ENCODE measurements around the gene GRIA2.

GRIA2 gene

DNA sequence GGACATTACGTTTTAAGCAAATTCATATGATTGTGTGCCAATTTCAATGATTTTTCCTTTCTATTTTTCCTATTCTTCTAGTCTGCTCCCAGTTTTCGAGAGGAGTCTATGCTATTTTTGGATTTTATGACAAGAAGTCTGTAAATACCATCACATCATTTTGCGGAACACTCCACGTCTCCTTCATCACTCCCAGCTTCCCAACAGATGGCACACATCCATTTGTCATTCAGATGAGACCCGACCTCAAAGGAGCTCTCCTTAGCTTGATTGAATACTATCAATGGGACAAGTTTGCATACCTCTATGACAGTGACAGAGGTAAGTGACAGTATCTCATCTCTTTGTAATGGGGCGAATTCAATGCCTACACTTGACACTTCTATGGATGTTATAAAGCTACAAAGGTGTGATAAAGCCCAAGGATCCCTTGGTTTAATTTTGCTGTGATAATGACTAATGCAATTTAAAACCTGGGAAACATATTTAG, 83.0 kb downstream of the GRIA2 start:
- H3K4me1 ChIP-seq (ENCODE audit: control insufficient read depth, low read depth, low read length), result no peaks in the 10 kb centered on the region
- no peak overlapping the region for H3K4me3 ChIP-seq (ENCODE audit: low read length)
- H3K9ac ChIP-seq (ENCODE audit: low read length), result no peak overlapping the region
- H3K36me3 ChIP-seq (ENCODE audit: control insufficient read depth, low read depth, low read length), result no peaks in the 10 kb centered on the region
- H3K9me3 ChIP-seq (ENCODE audit: control insufficient read depth, low read depth, low read length), result no peaks in the 10 kb centered on the region
- H3K27me3 ChIP-seq (ENCODE audit: control insufficient read depth, insufficient read depth, low read length), result no peaks in the 10 kb centered on the region
- no peak overlapping the region for H3K27ac ChIP-seq (ENCODE audit: low read length)

DNA sequence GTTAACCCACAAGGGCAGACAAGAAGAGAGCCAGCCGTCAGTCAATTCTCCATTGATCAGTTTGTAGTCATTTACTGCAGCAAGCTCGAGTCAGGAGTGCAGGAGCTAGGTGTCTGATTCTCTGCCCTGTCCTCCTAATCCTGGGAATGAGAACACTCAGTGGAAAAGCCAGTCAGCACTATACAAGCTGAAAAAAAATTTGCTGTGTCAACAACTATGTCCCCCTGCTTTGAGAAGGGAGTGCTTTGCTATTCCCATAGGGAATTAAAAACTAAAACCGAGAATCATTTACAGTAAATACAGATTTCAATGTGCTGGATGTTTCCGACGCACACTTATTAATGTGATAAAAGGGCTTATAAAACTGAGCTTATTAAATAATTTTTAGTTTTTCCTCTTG, 84.2 kb downstream of the GRIA2 start:
- Histone ChIP-seq H3K4me3 (ENCODE audit: low read length) (no peak overlapping the region), H3K36me3 (ENCODE audit: control insufficient read depth, low read depth, low read length) (no peaks in the 10 kb centered on the region), H3K27me3 (ENCODE audit: control insufficient read depth, insufficient read depth, low read length) (no peaks in the 10 kb centered on the region), H3K9me3 (ENCODE audit: control insufficient read depth, low read depth, low read length) (no peaks in the 10 kb centered on the region), H3K9ac (ENCODE audit: low read length) (no peak overlapping the region), H3K4me1 (ENCODE audit: control insufficient read depth, low read depth, low read length) (no peaks in the 10 kb centered on the region), H3K27ac (ENCODE audit: low read length) (no peak overlapping the region)

DNA sequence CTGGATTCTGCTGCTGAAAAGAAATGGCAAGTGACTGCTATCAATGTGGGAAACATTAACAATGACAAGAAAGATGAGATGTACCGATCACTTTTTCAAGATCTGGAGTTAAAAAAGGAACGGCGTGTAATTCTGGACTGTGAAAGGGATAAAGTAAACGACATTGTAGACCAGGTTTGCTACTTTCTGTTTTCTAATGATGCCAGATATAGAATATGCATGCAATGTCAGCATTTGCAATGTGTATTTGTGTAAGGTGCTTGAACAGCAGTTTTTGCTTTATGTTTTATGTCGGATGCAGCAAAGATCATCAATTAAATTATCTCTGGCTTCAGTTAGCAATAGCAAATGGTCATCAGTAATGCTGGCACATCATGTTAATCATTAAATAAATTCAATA, 92.2 kb downstream of the GRIA2 start:
- Histone ChIP-seq H3K9ac (ENCODE audit: low read length) (no peak overlapping the region), H3K27ac (ENCODE audit: low read length) (no peak overlapping the region), H3K36me3 (ENCODE audit: control insufficient read depth, low read depth, low read length) (no peaks in the 10 kb centered on the region), H3K4me3 (ENCODE audit: low read length) (no peak overlapping the region), H3K4me1 (ENCODE audit: control insufficient read depth, low read depth, low read length) (no peaks in the 10 kb centered on the region), H3K9me3 (ENCODE audit: control insufficient read depth, low read depth, low read length) (no peaks in the 10 kb centered on the region), H3K27me3 (ENCODE audit: control insufficient read depth, insufficient read depth, low read length) (no peaks in the 10 kb centered on the region)

- H3K9me3 ChIP-seq (ENCODE audit: control insufficient read depth, low read depth, low read length), result no peaks in the 10 kb centered on the region
- H3K27me3 ChIP-seq (ENCODE audit: control insufficient read depth, insufficient read depth, low read length), result no peaks in the 10 kb centered on the region
- H3K27ac ChIP-seq (ENCODE audit: low read length), result no peak overlapping the region
- H3K4me1 ChIP-seq (ENCODE audit: control insufficient read depth, low read depth, low read length), result no peaks in the 10 kb centered on the region
- no peak overlapping the region for H3K9ac ChIP-seq (ENCODE audit: low read length)
- no peaks in the 10 kb centered on the region for H3K36me3 ChIP-seq (ENCODE audit: control insufficient read depth, low read depth, low read length)
- no peak overlapping the region for H3K4me3 ChIP-seq (ENCODE audit: low read length)
These were observed 94.4 kb downstream of the GRIA2 start for GRCh38 chr4:157314906-157315305.

DNA sequence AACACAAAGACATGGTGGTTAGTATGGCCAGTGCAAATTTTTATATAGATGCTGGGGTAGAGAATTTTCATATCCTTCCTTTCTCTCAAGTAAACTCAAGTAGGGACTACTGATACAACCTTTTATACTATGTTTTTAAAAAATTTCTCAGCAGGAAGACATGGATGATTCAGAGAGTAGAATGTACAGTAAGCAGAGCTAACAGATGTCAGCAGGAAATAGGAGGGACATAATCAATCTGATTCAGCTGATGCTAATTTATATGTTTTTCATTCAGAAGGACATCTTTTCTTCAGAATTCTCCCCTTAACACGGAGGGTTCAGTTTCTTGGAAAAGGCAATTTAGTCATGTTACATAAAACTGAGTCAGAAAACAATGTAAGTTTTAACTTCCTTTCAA, 95.4 kb downstream of the GRIA2 start:
- no peaks in the 10 kb centered on the region for H3K27me3 ChIP-seq (ENCODE audit: control insufficient read depth, insufficient read depth, low read length)
- H3K4me1 ChIP-seq (ENCODE audit: control insufficient read depth, low read depth, low read length), result no peaks in the 10 kb centered on the region
- H3K9me3 ChIP-seq (ENCODE audit: control insufficient read depth, low read depth, low read length), result no peaks in the 10 kb centered on the region
- no peak overlapping the region for H3K27ac ChIP-seq (ENCODE audit: low read length)
- H3K36me3 ChIP-seq (ENCODE audit: control insufficient read depth, low read depth, low read length), result no peaks in the 10 kb centered on the region
- H3K4me3 ChIP-seq (ENCODE audit: low read length), result no peak overlapping the region
- no peak overlapping the region for H3K9ac ChIP-seq (ENCODE audit: low read length)

- no peak overlapping the region for H3K9ac ChIP-seq (ENCODE audit: low read length)
These were observed 99.6 kb downstream of the GRIA2 start for GRCh38 chr4:157320092-157320491.

DNA sequence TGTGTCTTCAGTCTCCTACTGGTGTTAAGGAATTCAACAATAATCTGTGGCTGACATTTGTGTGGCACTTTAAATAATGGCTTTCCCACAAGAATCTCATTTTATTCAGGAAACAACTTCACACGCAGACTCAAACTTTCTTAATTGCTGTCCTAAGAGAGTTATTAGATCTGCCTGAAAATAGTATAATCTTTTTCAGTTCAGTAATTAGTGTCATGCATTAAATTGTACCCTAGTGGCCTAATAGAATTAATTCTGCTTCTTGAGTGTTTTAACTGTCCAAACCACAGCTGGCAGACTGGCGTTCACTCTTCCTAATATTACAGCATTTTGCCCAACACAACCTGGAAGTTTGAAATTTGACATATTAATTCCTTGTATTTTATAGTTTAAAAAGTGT, 107.1 kb downstream of the GRIA2 start:
- Histone ChIP-seq H3K4me1 (ENCODE audit: control insufficient read depth, low read depth, low read length) (no peaks in the 10 kb centered on the region), H3K4me3 (ENCODE audit: low read length) (no peak overlapping the region), H3K36me3 (ENCODE audit: control insufficient read depth, low read depth, low read length) (no peaks in the 10 kb centered on the region), H3K27me3 (ENCODE audit: control insufficient read depth, insufficient read depth, low read length) (no peaks in the 10 kb centered on the region), H3K27ac (ENCODE audit: low read length) (no peak overlapping the region), H3K9ac (ENCODE audit: low read length) (no peak overlapping the region), H3K9me3 (ENCODE audit: control insufficient read depth, low read depth, low read length) (no peaks in the 10 kb centered on the region)

More at GRCh38 chr4:157320092-157320491, 99.6 kb downstream of the GRIA2 start:
- Histone ChIP-seq H3K36me3 (ENCODE audit: control insufficient read depth, low read depth, low read length) (no peaks in the 10 kb centered on the region), H3K4me3 (ENCODE audit: low read length) (no peak overlapping the region), H3K9me3 (ENCODE audit: control insufficient read depth, low read depth, low read length) (no peaks in the 10 kb centered on the region), H3K27me3 (ENCODE audit: control insufficient read depth, insufficient read depth, low read length) (no peaks in the 10 kb centered on the region), H3K27ac (ENCODE audit: low read length) (no peak overlapping the region), H3K4me1 (ENCODE audit: control insufficient read depth, low read depth, low read length) (no peaks in the 10 kb centered on the region)

- no peak overlapping the region for H3K4me3 ChIP-seq (ENCODE audit: low read length)
- no peaks in the 10 kb centered on the region for H3K27me3 ChIP-seq (ENCODE audit: control insufficient read depth, insufficient read depth, low read length)
- no peaks in the 10 kb centered on the region for H3K9me3 ChIP-seq (ENCODE audit: control insufficient read depth, low read depth, low read length)
- H3K9ac ChIP-seq (ENCODE audit: low read length), result no peak overlapping the region
- H3K4me1 ChIP-seq (ENCODE audit: control insufficient read depth, low read depth, low read length), result peaks cover 6% of the 10 kb centered on the region
- no peak overlapping the region for H3K27ac ChIP-seq (ENCODE audit: low read length)
- no peaks in the 10 kb centered on the region for H3K36me3 ChIP-seq (ENCODE audit: control insufficient read depth, low read depth, low read length)
These were observed 137.4 kb downstream of the GRIA2 start for GRCh38 chr4:157357887-157358286.

DNA sequence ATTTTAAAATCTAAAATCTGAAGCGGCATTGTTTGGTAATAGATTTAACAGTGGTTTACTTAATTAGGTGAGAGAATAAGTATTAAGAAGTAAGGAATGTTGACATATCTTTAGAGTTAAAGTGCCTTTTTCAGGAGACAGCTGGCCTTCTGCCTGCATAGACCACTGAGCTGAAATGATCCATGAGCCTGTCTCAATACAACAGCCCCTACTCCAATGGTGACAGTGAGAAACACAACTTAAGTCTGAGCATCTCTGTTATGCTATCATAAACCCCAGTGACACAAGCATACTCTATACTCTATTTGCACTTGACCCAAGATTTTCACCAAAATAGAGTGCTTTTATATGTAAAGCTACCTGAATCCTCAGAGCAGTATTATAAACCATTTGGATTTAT, 137.9 kb downstream of the GRIA2 start:
- Histone ChIP-seq H3K27me3 (ENCODE audit: control insufficient read depth, insufficient read depth, low read length) (no peaks in the 10 kb centered on the region), H3K9me3 (ENCODE audit: control insufficient read depth, low read depth, low read length) (no peaks in the 10 kb centered on the region)

DNA sequence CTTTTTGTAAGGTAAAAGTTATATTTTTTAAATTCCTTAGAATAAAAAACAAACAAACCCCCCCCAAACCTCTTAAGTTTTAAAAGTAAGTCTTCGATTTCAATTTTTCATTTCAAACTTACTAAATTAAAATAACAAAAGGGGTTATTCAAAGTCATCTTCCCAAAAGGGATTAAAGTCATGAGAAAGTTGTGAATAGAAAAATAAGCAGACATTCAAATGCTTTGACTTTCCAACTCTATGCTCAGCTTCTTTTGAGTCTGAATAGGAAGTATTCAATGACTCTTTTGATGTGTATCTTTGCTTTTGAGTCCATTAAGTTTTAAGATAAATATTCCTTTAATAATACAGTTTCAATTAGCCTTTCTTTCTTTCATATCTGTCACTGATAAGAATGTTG, 138.3 kb downstream of the GRIA2 start:
- Histone ChIP-seq H3K9me3 (ENCODE audit: control insufficient read depth, low read depth, low read length) (no peaks in the 10 kb centered on the region), H3K9ac (ENCODE audit: low read length) (no peak overlapping the region), H3K4me3 (ENCODE audit: low read length) (no peak overlapping the region), H3K27me3 (ENCODE audit: control insufficient read depth, insufficient read depth, low read length) (no peaks in the 10 kb centered on the region), H3K27ac (ENCODE audit: low read length) (no peak overlapping the region), H3K36me3 (ENCODE audit: control insufficient read depth, low read depth, low read length) (no peaks in the 10 kb centered on the region), H3K4me1 (ENCODE audit: control insufficient read depth, low read depth, low read length) (peaks cover 6% of the 10 kb centered on the region)

More for the DNA sequence above, 137.9 kb downstream of the GRIA2 start:
- no peak overlapping the region for H3K9ac ChIP-seq (ENCODE audit: low read length)
- H3K4me3 ChIP-seq (ENCODE audit: low read length), result no peak overlapping the region
- no peaks in the 10 kb centered on the region for H3K36me3 ChIP-seq (ENCODE audit: control insufficient read depth, low read depth, low read length)
- peaks cover 6% of the 10 kb centered on the region for H3K4me1 ChIP-seq (ENCODE audit: control insufficient read depth, low read depth, low read length)
- no peak overlapping the region for H3K27ac ChIP-seq (ENCODE audit: low read length)

GRCh38 chr4:157363360-157363759, 142.8 kb downstream of the GRIA2 start:
- Histone ChIP-seq H3K27me3 (ENCODE audit: control insufficient read depth, insufficient read depth, low read length) (no peaks in the 10 kb centered on the region), H3K4me1 (ENCODE audit: control insufficient read depth, low read depth, low read length) (peaks cover 4% of the 10 kb centered on the region), H3K4me3 (ENCODE audit: low read length) (no peak overlapping the region), H3K36me3 (ENCODE audit: control insufficient read depth, low read depth, low read length) (no peaks in the 10 kb centered on the region), H3K9ac (ENCODE audit: low read length) (no peak overlapping the region), H3K27ac (ENCODE audit: low read length) (no peak overlapping the region), H3K9me3 (ENCODE audit: control insufficient read depth, low read depth, low read length) (no peaks in the 10 kb centered on the region)

DNA sequence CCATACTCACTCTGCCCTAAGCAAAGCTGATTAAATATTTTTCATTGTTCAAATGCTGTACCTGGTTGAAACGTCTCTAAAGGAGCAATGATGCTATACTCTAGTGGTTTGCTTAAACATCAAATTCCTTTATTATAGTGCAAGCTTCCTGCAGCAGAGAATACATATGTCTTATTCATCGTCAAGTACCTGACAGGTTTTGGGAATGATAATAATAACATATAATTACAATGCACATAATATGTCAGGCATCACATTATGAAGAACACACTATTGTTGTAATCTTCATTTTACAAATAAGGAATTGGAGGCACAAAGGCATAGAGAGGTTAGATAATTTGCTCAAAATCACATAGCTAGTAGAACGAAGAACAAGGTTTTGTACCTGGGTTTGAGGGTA, 151.6 kb downstream of the GRIA2 start:
- H3K4me3 ChIP-seq (ENCODE audit: low read length), result no peak overlapping the region
- H3K27me3 ChIP-seq (ENCODE audit: control insufficient read depth, insufficient read depth, low read length), result no peaks in the 10 kb centered on the region

More for the DNA sequence above, 151.6 kb downstream of the GRIA2 start:
- Histone ChIP-seq H3K9ac (ENCODE audit: low read length) (no peak overlapping the region), H3K27ac (ENCODE audit: low read length) (no peak overlapping the region), H3K9me3 (ENCODE audit: control insufficient read depth, low read depth, low read length) (no peaks in the 10 kb centered on the region), H3K4me1 (ENCODE audit: control insufficient read depth, low read depth, low read length) (no peaks in the 10 kb centered on the region), H3K36me3 (ENCODE audit: control insufficient read depth, low read depth, low read length) (no peaks in the 10 kb centered on the region)

Measured in iPS-18a (cell line).